PFSK-1 (cell line): ENCODE measurements around the gene XYLT1.

Experiments used
- FOXP2 ChIP-seq: optimal IDR thresholded peaks from 2 replicates; pipeline ENCODE3; 2011; ENCODE audit warnings: borderline replicate concordance, control low read depth, inconsistent platforms; ENCODE audit not compliant: insufficient read depth; ENCODE audit errors: extremely low read length, extremely low read depth
- POLR2AphosphoS5 ChIP-seq: IDR thresholded peaks from 2 replicates; pipeline ENCODE4 v1.6.1; 2012; ENCODE audit warnings: low read depth, mild to moderate bottlenecking, control low read depth, low read length, moderate library complexity
- SIN3A ChIP-seq: IDR thresholded peaks from 2 replicates; pipeline ENCODE4 v1.6.1; 2012; ENCODE audit warnings: mild to moderate bottlenecking, low read length, moderate library complexity, borderline replicate concordance; ENCODE audit not compliant: insufficient read depth
- TF ChIP-seq, protein P1 (sequence below), 2 experiments: IDR thresholded peaks; 2 replicates each; pipeline versions ENCODE4 v1.6.1 to v1.8.0; 2011 to 2012; ENCODE audit warnings: low read depth in 2 of 2, low read length in 2 of 2, control low read depth in 1 of 2, inconsistent platforms in 1 of 2, mild to moderate bottlenecking in 1 of 2, moderate library complexity in 1 of 2; ENCODE audit not compliant: insufficient read depth in 1 of 2

DNA sequence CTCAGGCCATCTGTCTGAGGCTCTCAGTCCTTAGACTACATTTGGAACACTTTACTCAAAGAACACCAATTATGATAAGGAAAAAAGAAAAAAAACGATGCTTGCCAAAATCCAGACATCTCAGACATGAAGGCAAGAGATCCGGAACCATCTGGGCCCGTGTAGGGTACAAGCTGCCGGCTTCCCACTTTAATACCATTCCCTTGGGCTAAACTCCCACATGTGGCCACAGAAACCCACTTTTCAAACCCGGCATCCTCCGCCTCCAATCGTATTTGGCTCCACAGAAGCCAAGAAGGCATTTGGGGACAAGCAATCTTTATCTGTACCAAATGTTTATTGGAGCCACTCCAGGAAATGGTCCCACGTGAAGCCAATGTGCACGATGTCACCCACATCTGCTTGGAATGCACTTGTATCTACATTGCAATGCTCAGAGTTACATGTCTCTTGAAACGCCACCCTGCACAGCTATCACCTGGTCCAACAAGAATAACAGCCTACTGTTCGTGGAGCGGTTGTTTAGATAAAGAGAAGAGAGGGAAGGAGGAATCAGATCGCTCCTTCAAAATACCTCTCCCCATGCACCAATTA is 33.5 kb downstream of the XYLT1 start:
- no peak for TF ChIP-seq SIN3A
- TF ChIP-seq POLR2AphosphoS5: no peak
- TF ChIP-seq, protein P1, sequence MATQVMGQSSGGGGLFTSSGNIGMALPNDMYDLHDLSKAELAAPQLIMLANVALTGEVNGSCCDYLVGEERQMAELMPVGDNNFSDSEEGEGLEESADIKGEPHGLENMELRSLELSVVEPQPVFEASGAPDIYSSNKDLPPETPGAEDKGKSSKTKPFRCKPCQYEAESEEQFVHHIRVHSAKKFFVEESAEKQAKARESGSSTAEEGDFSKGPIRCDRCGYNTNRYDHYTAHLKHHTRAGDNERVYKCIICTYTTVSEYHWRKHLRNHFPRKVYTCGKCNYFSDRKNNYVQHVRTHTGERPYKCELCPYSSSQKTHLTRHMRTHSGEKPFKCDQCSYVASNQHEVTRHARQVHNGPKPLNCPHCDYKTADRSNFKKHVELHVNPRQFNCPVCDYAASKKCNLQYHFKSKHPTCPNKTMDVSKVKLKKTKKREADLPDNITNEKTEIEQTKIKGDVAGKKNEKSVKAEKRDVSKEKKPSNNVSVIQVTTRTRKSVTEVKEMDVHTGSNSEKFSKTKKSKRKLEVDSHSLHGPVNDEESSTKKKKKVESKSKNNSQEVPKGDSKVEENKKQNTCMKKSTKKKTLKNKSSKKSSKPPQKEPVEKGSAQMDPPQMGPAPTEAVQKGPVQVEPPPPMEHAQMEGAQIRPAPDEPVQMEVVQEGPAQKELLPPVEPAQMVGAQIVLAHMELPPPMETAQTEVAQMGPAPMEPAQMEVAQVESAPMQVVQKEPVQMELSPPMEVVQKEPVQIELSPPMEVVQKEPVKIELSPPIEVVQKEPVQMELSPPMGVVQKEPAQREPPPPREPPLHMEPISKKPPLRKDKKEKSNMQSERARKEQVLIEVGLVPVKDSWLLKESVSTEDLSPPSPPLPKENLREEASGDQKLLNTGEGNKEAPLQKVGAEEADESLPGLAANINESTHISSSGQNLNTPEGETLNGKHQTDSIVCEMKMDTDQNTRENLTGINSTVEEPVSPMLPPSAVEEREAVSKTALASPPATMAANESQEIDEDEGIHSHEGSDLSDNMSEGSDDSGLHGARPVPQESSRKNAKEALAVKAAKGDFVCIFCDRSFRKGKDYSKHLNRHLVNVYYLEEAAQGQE (IDR thresholded peaks at IDR 0.05; ENCODE audit: insufficient read depth in 1 of 2, low read depth in 2 of 2, low read length in 2 of 2): no peak
- TF ChIP-seq FOXP2: no peak
